ENCODE measurements around the gene DPEP1. TPM values are rescaled to one million over a fixed set of nuclear protein-coding genes. Genes with fewer than 3 reads are reported as not detected.
A peak's percentile ranks its signal among the peaks of the same experiment; 100 is the strongest.

The DPEP1 gene
- polyA plus RNA-seq, 1 donor (not counting 4 experiments of a cell fraction or from before 2014, with no cell fraction given): 0.13 TPM

- Histone ChIP-seq H3K27me3 (ENCODE audit: control insufficient read depth, extremely low read depth, insufficient read depth, low read length) (peaks cover 9% of the 10 kb centered on the region), H3K9ac (ENCODE audit: control insufficient read depth, extremely low read depth, insufficient read depth, low read length) (no peak overlapping the region), H3K9me3 (ENCODE audit: control insufficient read depth, low read depth, low read length) (no peaks in the 10 kb centered on the region), H3K4me3 (ENCODE audit: control insufficient read depth in 2 of 3, extremely low read depth in 1 of 3, insufficient read depth in 2 of 3, low read depth in 1 of 3, low read length in 3 of 3) (no peak overlapping the region), H3K4me2 (ENCODE audit: control insufficient read depth, extremely low read depth, insufficient read depth, low read depth, low read length) (peak overlapping the region; percentile 80), H3K4me1 (ENCODE audit: control insufficient read depth, extremely low read depth, insufficient read depth, low read length) (peaks cover 47% of the 10 kb centered on the region), H3K79me2 (ENCODE audit: control insufficient read depth, insufficient read depth, low read length) (no peaks in the 10 kb centered on the region), H3K36me3 (ENCODE audit: control insufficient read depth in 2 of 2, extremely low read depth in 1 of 2, insufficient read depth in 2 of 2, low read length in 2 of 2) (no peaks in the 10 kb centered on the region), H3K9me1 (ENCODE audit: control insufficient read depth, extremely low read depth, insufficient read depth, low read length) (no peaks in the 10 kb centered on the region), H3K27ac (ENCODE audit: control insufficient read depth, insufficient read depth, low read length) (no peak overlapping the region), H2AFZ (ENCODE audit: control insufficient read depth, low read length) (no peak overlapping the region), H4K20me1 (ENCODE audit: control insufficient read depth, extremely low read depth, insufficient read depth, low read length) (no peaks in the 10 kb centered on the region)
- peak; percentile 44 for FAIRE-seq
- no peak for DNase-seq (ENCODE audit: low read depth, low spot score)
- dilution Hi-C loops (cut with MboI; ENCODE audit: extremely low pct_ligation_motif_present, low sequenced_read_pairs): no loop called here
- no peak for TF ChIP-seq EZH2 (IDR thresholded peaks at IDR 0.05; ENCODE audit: low read length)
- no peak for TF ChIP-seq CTCF (optimal IDR thresholded peaks at IDR 0.05 in 1 of 3, IDR thresholded peaks at IDR 0.05 in 1 of 3, conservative IDR thresholded peaks at IDR 0.05 in 1 of 3; ENCODE audit: extremely low read depth in 1 of 3, insufficient read depth in 2 of 3, low read length in 3 of 3)
Measured at GRCh38 chr16:89602952-89603590, 10.4 kb upstream of the DPEP1 start.

GRCh38 chr16:89604764-89605163 is 8.7 kb upstream of the DPEP1 start:
- Histone ChIP-seq H3K27me3 (ENCODE audit: control insufficient read depth, extremely low read depth, insufficient read depth, low read length) (peaks cover 9% of the 10 kb centered on the region), H3K9ac (ENCODE audit: control insufficient read depth, extremely low read depth, insufficient read depth, low read length) (no peak overlapping the region), H3K9me3 (ENCODE audit: control insufficient read depth, low read depth, low read length) (no peaks in the 10 kb centered on the region), H4K20me1 (ENCODE audit: control insufficient read depth, extremely low read depth, insufficient read depth, low read length) (no peaks in the 10 kb centered on the region), H3K79me2 (ENCODE audit: control insufficient read depth, insufficient read depth, low read length) (no peaks in the 10 kb centered on the region), H2AFZ (ENCODE audit: control insufficient read depth, low read length) (no peak overlapping the region), H3K4me1 (ENCODE audit: control insufficient read depth, extremely low read depth, insufficient read depth, low read length) (peaks cover 41% of the 10 kb centered on the region), H3K4me3 (ENCODE audit: control insufficient read depth in 2 of 3, extremely low read depth in 1 of 3, insufficient read depth in 2 of 3, low read depth in 1 of 3, low read length in 3 of 3) (no peak overlapping the region), H3K27ac (ENCODE audit: control insufficient read depth, insufficient read depth, low read length) (no peak overlapping the region), H3K9me1 (ENCODE audit: control insufficient read depth, extremely low read depth, insufficient read depth, low read length) (no peaks in the 10 kb centered on the region), H3K4me2 (ENCODE audit: control insufficient read depth, extremely low read depth, insufficient read depth, low read depth, low read length) (no peak overlapping the region), H3K36me3 (ENCODE audit: control insufficient read depth in 2 of 2, extremely low read depth in 1 of 2, insufficient read depth in 2 of 2, low read length in 2 of 2) (no peaks in the 10 kb centered on the region)
- no peak for DNase-seq (ENCODE audit: low read depth, low spot score)
- dilution Hi-C loops (cut with MboI; ENCODE audit: extremely low pct_ligation_motif_present, low sequenced_read_pairs): no loop called here
- TF ChIP-seq CTCF (optimal IDR thresholded peaks at IDR 0.05 in 1 of 3, IDR thresholded peaks at IDR 0.05 in 1 of 3, conservative IDR thresholded peaks at IDR 0.05 in 1 of 3; ENCODE audit: extremely low read depth in 1 of 3, insufficient read depth in 2 of 3, low read length in 3 of 3): no peak
- TF ChIP-seq EZH2 (IDR thresholded peaks at IDR 0.05; ENCODE audit: low read length): no peak
- no peak for FAIRE-seq

All from keratinocyte (primary cell).